ACHN (cell line): ENCODE data around the gene SOCS1.
A peak's percentile ranks its signal among the peaks of the same experiment; 100 is the strongest.
"Not testable (repeated sequence)": the region's sequence is repeated elsewhere in the genome, so short reads cannot be mapped to it uniquely, and the experiment has no call there.

ENCODE experiments used
- DNase-seq: peaks from one replicate; pipeline ENCODE4 v3.0.0-alpha.2; 2015
- in situ Hi-C: cut with HindIII; loops from 2 replicates; pipeline ENCODE4 v1.10.0; 2017; ENCODE audit warnings: low sequenced_read_pairs, low pct_ligation_motif_present, low pct_unique_long_range_greater_than_20kb

The SOCS1 gene

GRCh38 chr16:11233727-11234376 is 22.2 kb downstream of the SOCS1 start:
- in situ Hi-C loops: no loop called here

GRCh38 chr16:11232852-11233726 is 22.9 kb downstream of the SOCS1 start:
- DNase-seq: no peak
- in situ Hi-C loops: no loop called here

More at GRCh38 chr16:11233727-11234376, 22.2 kb downstream of the SOCS1 start:
- no peak for DNase-seq

- no peak for DNase-seq
- in situ Hi-C loops: no loop called here
Measured at GRCh38 chr16:11232302-11232851, 23.6 kb downstream of the SOCS1 start.

GRCh38 chr16:11231367-11231970 is 24.5 kb downstream of the SOCS1 start:
- in situ Hi-C loops: no loop called here
- no peak for DNase-seq

GRCh38 chr16:11229906-11230305 is 26.1 kb downstream of the SOCS1 start:
- DNase-seq: no peak
- in situ Hi-C loops: no loop called here

GRCh38 chr16:11229432-11229831 is 26.6 kb downstream of the SOCS1 start:
- in situ Hi-C loops: no loop called here
- DNase-seq: no peak

GRCh38 chr16:11225677-11226549 is 30.1 kb downstream of the SOCS1 start:
- no peak for DNase-seq
- in situ Hi-C loops: no loop called here

GRCh38 chr16:11224894-11225676 is 30.9 kb downstream of the SOCS1 start:
- no peak for DNase-seq
- in situ Hi-C loops: no loop called here

GRCh38 chr16:11224096-11224893 is 31.7 kb downstream of the SOCS1 start:
- DNase-seq: no peak
- in situ Hi-C loops: no loop called here

- in situ Hi-C loops, DNase-seq: not testable (repeated sequence)
Measured at GRCh38 chr16:11220507-11220906, 35.5 kb downstream of the SOCS1 start.

GRCh38 chr16:11219178-11219577 is 36.8 kb downstream of the SOCS1 start:
- in situ Hi-C loops: no loop called here
- no peak for DNase-seq

- in situ Hi-C loops: no loop called here
- peak; percentile 20 for DNase-seq
Measured at GRCh38 chr16:11218604-11218962, 37.4 kb downstream of the SOCS1 start.

- in situ Hi-C loops: no loop called here
- no peak for DNase-seq
Measured at GRCh38 chr16:11217651-11218603, 38.1 kb downstream of the SOCS1 start.

- no peak for DNase-seq
- in situ Hi-C loops: no loop called here
Measured at GRCh38 chr16:11215935-11216556, 40.0 kb downstream of the SOCS1 start.

GRCh38 chr16:11213799-11214198 is 42.2 kb downstream of the SOCS1 start:
- DNase-seq: no peak
- in situ Hi-C loops: no loop called here

GRCh38 chr16:11213373-11213772 is 42.6 kb downstream of the SOCS1 start:
- DNase-seq: no peak
- in situ Hi-C loops: no loop called here
